Left colon (tissue), 2 donors: Measurements from ENCODE around the gene NOMO2. TPM values are rescaled to one million over a fixed set of nuclear protein-coding genes. Genes with fewer than 3 reads are reported as not detected.
"Not testable (repeated sequence)": the region's sequence is repeated elsewhere in the genome, so short reads cannot be mapped to it uniquely, and the experiment has no call there.

Experiments
- ATAC-seq: fragments of 200-7000 bp; cut with Tn5 transposase; one replicate; pipeline ENCODE4 v1.9.1; 2020; ENCODE audit warnings: mild to moderate bottlenecking, moderate library complexity
- DNase-seq, 2 donors: peaks; one replicate each; pipeline ENCODE4 v3.0.0-alpha.2; 2020
- intact Hi-C, 2 donors: fragments of 100-400 bp; cut with DNase I in 1 of 2; cut with micrococcal nuclease in 1 of 2; formaldehyde crosslinking; loops; one replicate each; pipeline versions ENCODE4 v1.11.2 to v1.14.0; 2022; cut with DNase I, micrococcal nuclease
- microRNA-seq, 2 donors: library from miRNA; unstranded; fragments of <30 nt; microRNA quantifications; one replicate each; pipeline versions ENCODE4 v1.1.0 to v1.2.0, GENCODE V29; 2020
- total RNA-seq, 2 donors: library from RNA; stranded (reverse); fragmentation: NEBNext Ultra II Directional; extraction: Animal tissue kit (Norgen Biotek cat#: 25700); gene quantifications; one replicate each; pipeline ENCODE4 v1.2.1, GENCODE V29; 2021
- donor health status: DM: no; HTN: no; CAD: no.
- donor health status: DM: yes; HTN: yes; CAD: no.

NOMO2 gene
- total RNA-seq, 2 donors from 2014 or later, result 73.1 to 129 TPM

DNA sequence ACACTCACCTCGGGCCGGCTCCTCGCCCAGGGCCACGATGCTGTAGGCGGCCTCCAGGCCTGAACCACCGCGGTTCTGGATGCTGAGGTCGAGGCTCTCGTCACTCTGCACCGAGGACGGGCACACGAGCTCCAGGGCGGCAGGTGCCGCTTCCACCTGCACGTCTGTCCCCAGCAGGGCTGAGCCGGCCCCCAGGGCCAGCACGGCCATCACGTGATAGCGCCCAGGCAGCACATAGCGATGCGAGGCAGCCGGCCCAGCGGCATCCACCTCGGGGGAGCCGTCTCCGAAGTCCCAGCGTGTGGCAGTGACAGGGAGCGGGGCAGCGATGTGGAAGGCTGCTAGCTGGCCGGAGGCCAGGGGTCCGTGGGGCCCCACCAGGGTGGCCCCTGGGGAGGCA is 167.5 kb downstream of the NOMO2 start:
- ATAC-seq, intact Hi-C loops, DNase-seq: not testable (repeated sequence)

GRCh38 chr16:18387767-18388166 is 174.1 kb downstream of the NOMO2 start:
- ATAC-seq, result peak; percentile 11
- intact Hi-C loops, DNase-seq: not testable (repeated sequence)

DNA sequence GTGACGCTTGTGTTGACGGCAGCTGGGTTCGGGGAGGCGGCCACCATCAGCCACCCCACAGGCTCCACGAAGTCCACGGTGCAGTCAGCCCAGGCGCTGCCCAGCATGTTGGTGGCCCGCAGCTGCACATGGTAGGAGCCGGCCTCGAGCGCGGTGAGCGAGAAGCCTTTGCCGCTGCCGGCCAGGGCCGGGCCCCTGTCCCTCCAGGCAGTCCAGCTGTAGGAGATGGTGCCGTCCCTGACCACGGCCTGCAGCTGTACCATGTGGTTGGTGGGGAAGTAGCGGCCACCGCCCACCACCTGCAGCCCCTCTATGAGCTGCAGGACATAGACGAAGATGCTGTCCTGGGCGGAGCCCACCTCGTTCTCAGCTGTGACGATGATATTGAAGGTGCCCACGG is 175.4 kb downstream of the NOMO2 start:
- DNase-seq, intact Hi-C loops: not testable (repeated sequence)
- peak; percentile 37 for ATAC-seq

- intact Hi-C loops, DNase-seq: not testable (repeated sequence)
- ATAC-seq, result peak; percentile 29
Measured at GRCh38 chr16:18385285-18385684, 176.6 kb downstream of the NOMO2 start.

- ATAC-seq, result peak; percentile 20
- DNase-seq, intact Hi-C loops: not testable (repeated sequence)
Measured at GRCh38 chr16:18384869-18385268, 177.0 kb downstream of the NOMO2 start.

DNA sequence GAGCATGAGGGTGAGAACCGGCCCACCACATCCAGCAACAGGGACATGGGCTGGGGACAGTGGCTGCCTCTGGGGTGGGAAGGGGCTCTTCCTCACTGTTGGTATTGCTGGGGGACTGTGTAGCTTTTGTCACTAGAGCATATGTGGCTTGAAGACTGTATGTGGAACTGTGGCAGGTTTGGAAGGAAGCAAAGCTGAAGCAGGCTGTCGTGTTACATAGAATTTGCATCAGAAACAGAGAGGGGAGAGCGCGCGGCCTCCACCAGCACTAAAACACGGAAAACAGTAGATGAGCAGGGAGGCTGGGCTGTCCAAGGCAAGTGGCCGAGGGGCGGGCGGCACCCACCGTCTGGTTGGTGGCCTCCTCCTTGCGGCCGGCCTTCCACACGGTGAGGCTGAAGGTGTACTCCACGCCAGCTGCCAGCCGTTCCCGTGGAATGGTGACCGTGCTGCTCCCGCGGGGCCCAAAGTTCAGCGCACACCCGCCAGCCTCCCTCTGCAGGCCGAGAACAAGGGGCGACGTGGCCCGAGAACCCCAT is 177.7 kb downstream of the NOMO2 start:
- intact Hi-C loops, DNase-seq: not testable (repeated sequence)
- peak; percentile 23 for ATAC-seq

GRCh38 chr16:18382696-18383095 is 179.2 kb downstream of the NOMO2 start:
- intact Hi-C loops, ATAC-seq: not testable (repeated sequence)
- peak in 1 of 2 donors; percentile 18 for DNase-seq

Small RNAs within 50 kb of the gene (microRNA-seq; reads per million reads assigned to microRNA genes)
- gene MIR3179-3 (0 reads per million in 2 donors), gene MIR3179-4 (0 reads per million in 2 donors), gene MIR3180-3 (0 reads per million in 2 donors), gene MIR3670-3 (0 reads per million in 2 donors), gene MIR3670-4 (0 reads per million in 2 donors), gene MIR6770-3 (0 reads per million in 2 donors)

Other genes with a start within 250 kb of the NOMO2 start
- gene NPIPA8, start 225.4 kb downstream of the NOMO2 start, total RNA-seq, result under 1 TPM; 0.52 to 0.59 TPM
- 100 to 1,000 TPM; 843 to 969 TPM for gene RPS15A, start 228.2 kb upstream of the NOMO2 start, total RNA-seq
- gene ARL6IP1, start 239.5 kb upstream of the NOMO2 start, total RNA-seq, result 100 to 1,000 TPM; 139 to 140 TPM